DOHH2 (cell line): Measurements from ENCODE around the gene SLC29A1.
"Not testable (repeated sequence)": the region's sequence is repeated elsewhere in the genome, so short reads cannot be mapped to it uniquely, and the experiment has no call there.

Experiments used
- H3F3A ChIP-seq: fragments of 200-600 bp; sonication (generic), shearing (Covaris generic); 2 replicates; pipeline ENCODE4 v1.6.0; 2016; ENCODE audit warnings: antibody characterized with exemption, mild to moderate bottlenecking; ENCODE audit not compliant: control insufficient read depth, insufficient read depth
- H3K27ac ChIP-seq: fragments of 200-600 bp; sonication (generic); 2 replicates; pipeline ENCODE4 v1.5.1; 2014; ENCODE audit warnings: low read depth, mild to moderate bottlenecking, low read length, moderate library complexity
- H3K27me3 ChIP-seq: fragments of 200-600 bp; sonication (generic); 2 replicates; pipeline ENCODE4 v1.6.1; 2014; ENCODE audit warnings: mild to moderate bottlenecking, low read length, mixed read lengths; ENCODE audit not compliant: control insufficient read depth
- H3K36me3 ChIP-seq: fragments of 200-600 bp; sonication (generic); 2 replicates; pipeline ENCODE4 v1.6.1; 2014; ENCODE audit warnings: mild to moderate bottlenecking, low read length, moderate library complexity, mixed read lengths; ENCODE audit not compliant: control insufficient read depth
- H3K4me1 ChIP-seq: fragments of 200-600 bp; sonication (generic); 2 replicates; pipeline ENCODE4 v1.6.1; 2014; ENCODE audit warnings: mild to moderate bottlenecking, low read length, mixed read lengths; ENCODE audit not compliant: control insufficient read depth
- H3K4me2 ChIP-seq: fragments of 200-600 bp; sonication (generic); 2 replicates; pipeline ENCODE4 v1.6.0; 2014; ENCODE audit warnings: mild to moderate bottlenecking, low read length, moderate library complexity
- H3K4me3 ChIP-seq: fragments of 200-600 bp; sonication (generic); 2 replicates; pipeline ENCODE4 v1.5.1; 2014; ENCODE audit warnings: mild to moderate bottlenecking, low read length, mixed read lengths
- H3K79me2 ChIP-seq: fragments of 200-600 bp; sonication (generic); 2 replicates; pipeline ENCODE4 v1.6.1; 2014; ENCODE audit warnings: mild to moderate bottlenecking, low read length, mixed read lengths; ENCODE audit not compliant: control insufficient read depth
- H3K9me2 ChIP-seq: fragments of 200-600 bp; sonication (generic); replicated peaks from 2 replicates; pipeline ENCODE4 v1.6.1; 2014; ENCODE audit warnings: mild to moderate bottlenecking, low read length, mixed read lengths; ENCODE audit not compliant: control insufficient read depth
- H3K9me3 ChIP-seq: fragments of 200-600 bp; sonication (generic); 2 replicates; pipeline ENCODE4 v1.6.1; 2014; ENCODE audit warnings: antibody characterized with exemption, low read length, mixed read lengths; ENCODE audit not compliant: control insufficient read depth, insufficient read depth
- H4K20me1 ChIP-seq: fragments of 200-600 bp; sonication (generic); 2 replicates; pipeline ENCODE4 v1.6.0; 2014; ENCODE audit warnings: low read depth, mild to moderate bottlenecking, antibody characterized with exemption, low read length, moderate library complexity; ENCODE audit not compliant: control insufficient read depth, insufficient read depth
- EZH2phosphoT487 ChIP-seq: fragments of 200-600 bp; sonication (generic); IDR thresholded peaks from 2 replicates; pipeline ENCODE4 v1.6.1; 2017; ENCODE audit warnings: borderline replicate concordance, mild to moderate bottlenecking, antibody characterized with exemption, low read length, moderate library complexity, mixed read lengths
- TF ChIP-seq, protein P1 (sequence below): fragments of 200-600 bp; sonication (generic); IDR thresholded peaks from one replicate; pipeline ENCODE4 v1.5.1; 2014; ENCODE audit warnings: antibody characterized with exemption, mild to moderate bottlenecking, low read depth, low read length; ENCODE audit not compliant: poor library complexity, severe bottlenecking

Gene SLC29A1

GRCh38 chr6:44182911-44183390 is 40.4 kb upstream of the SLC29A1 start:
- H3K9me3 ChIP-seq: no peaks in the 10 kb centered on the region
- 0 out of 2 replicates have a peak, but pooled peaks cover 3% of the 10 kb centered on the region for H3K27me3 ChIP-seq
- TF ChIP-seq, protein P1, sequence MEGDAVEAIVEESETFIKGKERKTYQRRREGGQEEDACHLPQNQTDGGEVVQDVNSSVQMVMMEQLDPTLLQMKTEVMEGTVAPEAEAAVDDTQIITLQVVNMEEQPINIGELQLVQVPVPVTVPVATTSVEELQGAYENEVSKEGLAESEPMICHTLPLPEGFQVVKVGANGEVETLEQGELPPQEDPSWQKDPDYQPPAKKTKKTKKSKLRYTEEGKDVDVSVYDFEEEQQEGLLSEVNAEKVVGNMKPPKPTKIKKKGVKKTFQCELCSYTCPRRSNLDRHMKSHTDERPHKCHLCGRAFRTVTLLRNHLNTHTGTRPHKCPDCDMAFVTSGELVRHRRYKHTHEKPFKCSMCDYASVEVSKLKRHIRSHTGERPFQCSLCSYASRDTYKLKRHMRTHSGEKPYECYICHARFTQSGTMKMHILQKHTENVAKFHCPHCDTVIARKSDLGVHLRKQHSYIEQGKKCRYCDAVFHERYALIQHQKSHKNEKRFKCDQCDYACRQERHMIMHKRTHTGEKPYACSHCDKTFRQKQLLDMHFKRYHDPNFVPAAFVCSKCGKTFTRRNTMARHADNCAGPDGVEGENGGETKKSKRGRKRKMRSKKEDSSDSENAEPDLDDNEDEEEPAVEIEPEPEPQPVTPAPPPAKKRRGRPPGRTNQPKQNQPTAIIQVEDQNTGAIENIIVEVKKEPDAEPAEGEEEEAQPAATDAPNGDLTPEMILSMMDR: no peak
- TF ChIP-seq EZH2phosphoT487: no peak
- no peak overlapping the region for H3K4me2 ChIP-seq
- no peaks in the 10 kb centered on the region for H4K20me1 ChIP-seq
- H3K4me1 ChIP-seq: peaks cover 5% of the 10 kb centered on the region; the same call in 1 of the 2 replicates
- no peaks in the 10 kb centered on the region for H3K9me2 ChIP-seq
- no peaks in the 10 kb centered on the region for H3K36me3 ChIP-seq
- no peak overlapping the region for H3K27ac ChIP-seq
- H3K4me3 ChIP-seq: no peak overlapping the region
- H3K79me2 ChIP-seq: no peaks in the 10 kb centered on the region
- H3F3A ChIP-seq: no peaks in the 10 kb centered on the region; the same call in 1 of the 2 replicates

DNA sequence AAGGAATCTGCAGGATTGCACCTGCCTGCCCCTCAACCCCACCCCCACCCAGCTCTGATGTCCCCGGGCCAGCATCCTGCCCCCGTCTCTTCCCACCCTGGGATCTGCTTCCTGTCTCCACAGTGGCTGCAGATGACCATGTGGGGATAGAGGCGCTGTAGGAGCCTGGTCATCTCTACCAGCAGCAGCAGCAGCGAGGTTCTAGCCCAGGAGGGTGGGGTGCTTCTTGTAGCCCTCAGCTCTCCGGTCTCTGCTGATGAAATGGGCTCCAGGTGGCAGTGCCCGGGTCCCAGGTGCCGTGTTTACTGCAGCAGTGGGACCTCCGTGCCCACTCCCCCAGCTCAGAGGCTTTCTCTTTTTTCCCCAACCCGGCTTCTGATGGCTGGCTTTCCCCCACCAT is 39.6 kb upstream of the SLC29A1 start:
- H3K4me1 ChIP-seq: peaks cover 5% of the 10 kb centered on the region; the same call in 1 of the 2 replicates

GRCh38 chr6:44185356-44185755 is 38.0 kb upstream of the SLC29A1 start:
- not testable (repeated sequence) for H3K9me2 ChIP-seq, H3K36me3 ChIP-seq

More for the DNA sequence above, 39.6 kb upstream of the SLC29A1 start:
- Histone ChIP-seq H3K79me2 (no peaks in the 10 kb centered on the region), H3K9me3 (no peaks in the 10 kb centered on the region), H3F3A (no peaks in the 10 kb centered on the region; the same call in 1 of the 2 replicates), H3K4me3 (no peak overlapping the region), H3K36me3 (no peaks in the 10 kb centered on the region), H4K20me1 (no peaks in the 10 kb centered on the region), H3K9me2 (no peaks in the 10 kb centered on the region), H3K4me2 (no peak overlapping the region), H3K27ac (no peak overlapping the region), H3K27me3 (0 out of 2 replicates have a peak, but pooled peaks cover 3% of the 10 kb centered on the region)
- TF ChIP-seq EZH2phosphoT487: no peak
- TF ChIP-seq, protein P1: no peak

DNA sequence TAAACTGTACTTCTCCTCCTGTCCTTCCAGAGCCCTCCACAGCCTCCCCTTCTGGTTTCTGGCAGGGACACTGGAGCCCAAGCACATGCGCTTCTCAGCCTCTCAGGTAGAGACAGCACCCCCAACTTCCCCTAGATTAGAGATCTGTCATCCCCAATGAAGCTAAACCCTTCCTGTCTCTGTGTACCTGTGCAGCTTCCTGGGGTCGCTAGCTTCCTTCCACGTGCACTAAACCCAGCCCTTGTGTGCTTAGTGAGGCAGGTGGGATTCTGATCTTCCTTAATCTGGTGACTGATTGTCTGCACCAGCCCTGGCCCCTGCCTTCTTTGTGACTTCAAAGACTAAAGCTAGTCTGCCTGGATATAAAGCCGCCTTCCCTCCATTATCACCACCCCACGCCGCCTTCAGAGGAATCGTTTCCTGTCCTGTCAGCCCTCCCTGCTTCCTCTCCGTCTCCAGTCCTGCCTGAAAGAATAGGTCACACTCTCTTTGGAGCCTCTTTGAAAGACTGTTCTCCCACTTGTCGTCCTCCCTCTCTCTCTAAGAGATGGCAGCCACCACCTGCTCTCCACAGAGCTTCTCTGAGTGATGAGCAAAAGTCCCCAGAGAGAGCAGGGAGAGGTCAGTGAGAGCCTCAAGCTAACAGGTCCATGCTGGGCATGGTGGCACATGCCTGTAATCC is 37.3 kb upstream of the SLC29A1 start:
- Histone ChIP-seq H3K36me3 (no peaks in the 10 kb centered on the region), H3K27ac (no peak overlapping the region), H3K79me2 (no peaks in the 10 kb centered on the region), H3K4me2 (no peak overlapping the region), H3K9me2 (no peaks in the 10 kb centered on the region), H3K4me1 (peaks cover 19% of the 10 kb centered on the region), H4K20me1 (no peaks in the 10 kb centered on the region), H3F3A (no peaks in the 10 kb centered on the region; the same call in 1 of the 2 replicates), H3K4me3 (no peak overlapping the region), H3K27me3 (peaks cover 11% of the 10 kb centered on the region; the same call in 1 of the 2 replicates), H3K9me3 (no peaks in the 10 kb centered on the region)
- TF ChIP-seq, protein P1: no peak
- TF ChIP-seq EZH2phosphoT487: no peak

More at GRCh38 chr6:44185356-44185755, 38.0 kb upstream of the SLC29A1 start:
- H3K27me3 ChIP-seq: peaks cover 11% of the 10 kb centered on the region; the same call in 1 of the 2 replicates
- not testable (repeated sequence) for H3F3A ChIP-seq, H3K79me2 ChIP-seq, H4K20me1 ChIP-seq, H3K9me3 ChIP-seq, H3K4me3 ChIP-seq, H3K4me2 ChIP-seq, H3K27ac ChIP-seq
- H3K4me1 ChIP-seq: peaks cover 14% of the 10 kb centered on the region
